NCI-H2196 treated with DMSO at 0.1 percent for 48 hours (cell line): ENCODE data around the gene DNAH11.
A peak's percentile ranks its signal among the peaks of the same experiment; 100 is the strongest.
"Not testable (repeated sequence)": the region's sequence is repeated elsewhere in the genome, so short reads cannot be mapped to it uniquely, and the experiment has no call there.

Source experiments
- DNase-seq: peaks from one replicate; lab custom pipeline; 2025; ENCODE audit not compliant: unreplicated experiment; lab: John Stamatoyannopoulos, UW

DNAH11 gene

GRCh38 chr7:21767300-21767900, 224.6 kb downstream of the DNAH11 start:
- peak; percentile 39 for DNase-seq

GRCh38 chr7:21768279-21768678, 225.4 kb downstream of the DNAH11 start:
- DNase-seq: no peak

GRCh38 chr7:21771266-21771665, 228.4 kb downstream of the DNAH11 start:
- no peak for DNase-seq

- DNase-seq: no peak
Measured at GRCh38 chr7:21771906-21772610, 229.2 kb downstream of the DNAH11 start.

- DNase-seq: no peak
Measured at GRCh38 chr7:21773326-21773725, 230.5 kb downstream of the DNAH11 start.

GRCh38 chr7:21777921-21778320, 235.1 kb downstream of the DNAH11 start:
- DNase-seq: no peak

- no peak for DNase-seq
Measured at GRCh38 chr7:21778953-21779352, 236.1 kb downstream of the DNAH11 start.

- DNase-seq: no peak
Measured at GRCh38 chr7:21782996-21783395, 240.2 kb downstream of the DNAH11 start.

GRCh38 chr7:21784989-21785388, 242.2 kb downstream of the DNAH11 start:
- no peak for DNase-seq

GRCh38 chr7:21805791-21806190, 263.0 kb downstream of the DNAH11 start:
- DNase-seq: no peak

GRCh38 chr7:21806388-21806787, 263.5 kb downstream of the DNAH11 start:
- no peak for DNase-seq

- no peak for DNase-seq
Measured at GRCh38 chr7:21819048-21819447, 276.2 kb downstream of the DNAH11 start.

- no peak for DNase-seq
Measured at GRCh38 chr7:21828841-21829240, 286.0 kb downstream of the DNAH11 start.

GRCh38 chr7:21829731-21830130, 286.9 kb downstream of the DNAH11 start:
- DNase-seq: no peak

GRCh38 chr7:21844742-21845141, 301.9 kb downstream of the DNAH11 start:
- no peak for DNase-seq

GRCh38 chr7:21850531-21851285, 307.9 kb downstream of the DNAH11 start:
- no peak for DNase-seq

- no peak for DNase-seq
Measured at GRCh38 chr7:21851559-21851967, 308.7 kb downstream of the DNAH11 start.

- not testable (repeated sequence) for DNase-seq
Measured at GRCh38 chr7:21865631-21866204, 322.9 kb downstream of the DNAH11 start.

GRCh38 chr7:21866731-21867130, 323.9 kb downstream of the DNAH11 start:
- no peak for DNase-seq

- no peak for DNase-seq
Measured at GRCh38 chr7:21867226-21867625, 324.4 kb downstream of the DNAH11 start.

GRCh38 chr7:21867816-21868575, 325.2 kb downstream of the DNAH11 start:
- no peak for DNase-seq
